ENCODE results near the gene TMIGD1. TPM values are rescaled to one million over a fixed set of nuclear protein-coding genes. Genes with fewer than 3 reads are reported as not detected.

The TMIGD1 gene
- total and polyA plus RNA-seq, 10 of the 15 experiments (the other 5 are each of a cell fraction or from before 2014, with no cell fraction given) = not detected

- TF ChIP-seq RAD51 (IDR thresholded peaks at IDR 0.05) = 0 out of 2 replicates have a peak, but pooled peaks have one; percentile 20
- TF ChIP-seq TAF1 (IDR thresholded peaks at IDR 0.05; ENCODE audit: borderline replicate concordance, low read depth, low read length) = no peak
- 0 out of 2 replicates have a peak, but pooled peaks have one; percentile 30 for TF ChIP-seq IRF4 (IDR thresholded peaks at IDR 0.05; ENCODE audit: low read depth, low read length)
- no peak for TF ChIP-seq USF2 (IDR thresholded peaks at IDR 0.05; ENCODE audit: borderline replicate concordance, low read depth, low read length)
Measured at GRCh38 chr17:30300818-30301217, 33.0 kb downstream of the TMIGD1 start (continued).

GRCh38 chr17:30299000-30299399 lies 34.9 kb downstream of the TMIGD1 start:
- BruUV-seq (replicated peaks) = no TSS peak
- ATAC-seq (no peak), FAIRE-seq (no peak), DNase-seq (ENCODE audit: low read depth, low spot score) (no peak)
- H2AFZ ChIP-seq (ENCODE audit: control insufficient read depth, low read depth, low read length) = no peak overlapping the region
- 72% methylated on average over 1 of the region's 1 CpG for WGBS (ENCODE audit: insufficient coverage, insufficient replicate concordance, low lambda C conversion rate, missing lambda C conversion rate)
- no peaks in the 10 kb centered on the region; the same call in 1 of the 3 replicates for H3K9me3 ChIP-seq (replicated peaks; ENCODE audit: control insufficient read depth, insufficient read depth, low read length)
- ChIA-PET SMC1A (ENCODE audit: uncharacterized antibody, unreplicated experiment) (interaction anchor here (1.6 to 3.4 kb wide), 3 partner anchors 27 to 194 kb away, joined by 6 to 11 read pairs (median 8); no protein-coding TSS in a partner anchor), RAD21 (ENCODE audit: unreplicated experiment) (no interaction called here), POLR2A (no interaction called here), CTCF (interaction anchor here (0.8 to 1.7 kb wide), 4 partner anchors 24 to 79 kb away, joined by 4 to 8 read pairs (median 5); no protein-coding TSS in a partner anchor)
- no peaks in the 10 kb centered on the region for H3K36me3 ChIP-seq (ENCODE audit: control insufficient read depth in 2 of 2, insufficient read depth in 2 of 2, low read length in 1 of 2)
- no peaks in the 10 kb centered on the region for H3K79me2 ChIP-seq (ENCODE audit: control insufficient read depth, insufficient read depth, low read length)
- no peak overlapping the region for H3K9ac ChIP-seq (ENCODE audit: control insufficient read depth, insufficient read depth, low read length)
- H3K4me1 ChIP-seq (ENCODE audit: control insufficient read depth, insufficient read depth, low read length) = peaks cover 7% of the 10 kb centered on the region
- intact Hi-C loops (cut with micrococcal nuclease; ENCODE audit: unreplicated experiment) (no loop called here), in situ Hi-C loops (cut with MboI) (no loop called here)
- no peaks in the 10 kb centered on the region for H3K27me3 ChIP-seq (replicated peaks in 1 of 2; ENCODE audit: control insufficient read depth in 2 of 2, insufficient read depth in 2 of 2, low read length in 1 of 2)
- H4K20me1 ChIP-seq (ENCODE audit: control insufficient read depth, insufficient read depth) = no peaks in the 10 kb centered on the region
- no peak overlapping the region for H3K4me2 ChIP-seq (ENCODE audit: control insufficient read depth, insufficient read depth)
- no peak overlapping the region for H3K27ac ChIP-seq (ENCODE audit: control insufficient read depth, insufficient read depth)
- H3K4me3 ChIP-seq = no peak overlapping the region
- no peak for TF ChIP-seq JUND (IDR thresholded peaks at IDR 0.05; ENCODE audit: low read depth, low read length)
- no peak for TF ChIP-seq STAT1 (conservative IDR thresholded peaks at IDR 0.05)
- no peak for TF ChIP-seq CBFB (IDR thresholded peaks at IDR 0.05; ENCODE audit: low read depth)
- TF ChIP-seq BRCA1 (IDR thresholded peaks at IDR 0.05; ENCODE audit: low read depth, low read length) = no peak
- TF ChIP-seq ZNF24 (IDR thresholded peaks at IDR 0.05) = no peak
- no peak for TF ChIP-seq REST (IDR thresholded peaks at IDR 0.05; ENCODE audit: low read depth, low read length)
- TF ChIP-seq ZNF687 (IDR thresholded peaks at IDR 0.05) = no peak
- no peak for TF ChIP-seq NRF1 (conservative IDR thresholded peaks at IDR 0.05; ENCODE audit: low read depth, low read length)
- TF ChIP-seq KDM1A (IDR thresholded peaks at IDR 0.05; ENCODE audit: borderline replicate concordance) = no peak
- TF ChIP-seq KLF5 (IDR thresholded peaks at IDR 0.05; ENCODE audit: partially characterized antibody) = no peak
- TF ChIP-seq DPF2 (IDR thresholded peaks at IDR 0.05) = no peak

All from GM12878 (cell line).